22Rv1 (cell line): ENCODE results near the gene CD99.

Source experiments
- H3K27ac ChIP-seq: fragments of 450-650 bp; 2 replicates; pipeline ENCODE4 v1.5.1; 2017
- CTCF ChIP-seq: fragments of 450-650 bp; IDR thresholded peaks from 2 replicates; pipeline ENCODE4 v1.5.1; 2017; ENCODE audit warnings: mild to moderate bottlenecking
- ZFX ChIP-seq: fragments of 450-650 bp; IDR thresholded peaks from 2 replicates; pipeline ENCODE4 v1.6.1; 2017; ENCODE audit warnings: antibody characterized with exemption, borderline replicate concordance

Gene CD99

GRCh38 chrX:2684256-2684655, 6.8 kb upstream of the CD99 start:
- H3K27ac ChIP-seq: no peak overlapping the region
- TF ChIP-seq CTCF (no peak), ZFX (no peak)

DNA sequence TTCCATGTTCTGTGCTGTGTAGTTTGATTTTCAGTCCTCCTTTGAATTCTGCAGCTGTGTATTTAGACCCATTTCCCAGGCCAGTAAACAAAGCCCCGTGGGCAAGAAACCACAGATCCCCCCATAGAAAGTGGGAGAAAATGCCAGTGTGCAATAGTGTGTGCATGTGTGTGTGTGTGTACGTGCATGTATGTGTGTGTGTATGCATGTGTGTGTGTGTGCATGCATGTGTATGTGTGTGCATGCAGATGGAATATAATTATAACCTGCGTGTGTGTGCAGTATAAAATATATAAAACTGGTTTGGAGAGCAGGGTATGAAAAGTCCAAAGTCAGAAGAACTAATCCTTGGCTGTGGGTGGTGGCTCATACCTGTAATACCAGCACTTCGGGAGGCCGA, 5.2 kb upstream of the CD99 start:
- H3K27ac ChIP-seq: no peak overlapping the region
- TF ChIP-seq ZFX (no peak), CTCF (no peak)

- H3K27ac ChIP-seq: no peak overlapping the region
- TF ChIP-seq CTCF: no peak
- TF ChIP-seq ZFX: no peak
Measured at GRCh38 chrX:2689773-2690666, 1.1 kb upstream of the CD99 start.

- TF ChIP-seq ZFX: no peak
- no peak for TF ChIP-seq CTCF
- no peak overlapping the region for H3K27ac ChIP-seq
Measured at GRCh38 chrX:2691543-2692220, 587 bp downstream of the CD99 start.

DNA sequence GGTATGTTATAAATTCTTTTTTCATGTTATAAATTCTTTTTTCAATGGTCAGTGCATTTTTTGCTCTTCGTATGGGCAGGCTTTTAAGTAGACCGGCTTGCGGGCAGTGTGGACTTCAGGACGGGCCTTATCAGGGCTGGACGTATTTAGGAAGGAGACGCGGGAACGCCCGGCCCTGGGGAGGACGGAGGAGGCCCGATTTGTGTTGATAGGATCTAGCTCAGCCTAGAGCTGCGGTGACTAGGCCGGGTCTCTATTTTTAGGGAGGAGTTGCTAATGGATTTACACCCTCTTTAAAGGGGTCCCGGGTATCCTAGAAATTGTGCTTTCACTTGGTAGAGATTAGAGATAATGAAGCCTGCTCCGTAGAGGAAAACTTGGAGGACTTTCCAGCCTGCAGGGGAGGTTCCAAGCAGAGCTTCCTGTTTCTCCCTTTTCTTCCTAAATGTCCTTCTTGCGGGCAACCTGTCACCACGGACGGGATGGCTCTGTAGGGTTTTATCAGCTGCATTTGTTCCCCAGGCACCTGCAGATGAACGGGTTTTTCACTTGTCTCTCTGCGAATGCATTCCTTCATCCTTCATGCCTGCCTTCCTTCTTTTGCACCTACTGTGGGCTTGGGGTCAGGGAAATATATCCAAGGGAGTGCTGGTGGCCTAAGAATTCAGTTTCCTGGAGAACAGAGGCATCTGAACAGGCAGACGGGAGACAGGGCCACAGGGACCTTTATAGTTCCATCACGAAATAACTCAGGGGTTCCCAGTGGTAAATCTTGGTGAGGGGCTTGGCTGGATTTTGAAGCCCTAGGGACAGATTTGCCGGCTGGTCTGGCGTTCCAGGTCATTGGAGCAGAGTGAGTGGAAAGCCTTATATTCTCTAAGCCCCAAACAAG, 1.4 kb downstream of the CD99 start:
- TF ChIP-seq CTCF (no peak), ZFX (no peak)
- H3K27ac ChIP-seq: no peak overlapping the region

DNA sequence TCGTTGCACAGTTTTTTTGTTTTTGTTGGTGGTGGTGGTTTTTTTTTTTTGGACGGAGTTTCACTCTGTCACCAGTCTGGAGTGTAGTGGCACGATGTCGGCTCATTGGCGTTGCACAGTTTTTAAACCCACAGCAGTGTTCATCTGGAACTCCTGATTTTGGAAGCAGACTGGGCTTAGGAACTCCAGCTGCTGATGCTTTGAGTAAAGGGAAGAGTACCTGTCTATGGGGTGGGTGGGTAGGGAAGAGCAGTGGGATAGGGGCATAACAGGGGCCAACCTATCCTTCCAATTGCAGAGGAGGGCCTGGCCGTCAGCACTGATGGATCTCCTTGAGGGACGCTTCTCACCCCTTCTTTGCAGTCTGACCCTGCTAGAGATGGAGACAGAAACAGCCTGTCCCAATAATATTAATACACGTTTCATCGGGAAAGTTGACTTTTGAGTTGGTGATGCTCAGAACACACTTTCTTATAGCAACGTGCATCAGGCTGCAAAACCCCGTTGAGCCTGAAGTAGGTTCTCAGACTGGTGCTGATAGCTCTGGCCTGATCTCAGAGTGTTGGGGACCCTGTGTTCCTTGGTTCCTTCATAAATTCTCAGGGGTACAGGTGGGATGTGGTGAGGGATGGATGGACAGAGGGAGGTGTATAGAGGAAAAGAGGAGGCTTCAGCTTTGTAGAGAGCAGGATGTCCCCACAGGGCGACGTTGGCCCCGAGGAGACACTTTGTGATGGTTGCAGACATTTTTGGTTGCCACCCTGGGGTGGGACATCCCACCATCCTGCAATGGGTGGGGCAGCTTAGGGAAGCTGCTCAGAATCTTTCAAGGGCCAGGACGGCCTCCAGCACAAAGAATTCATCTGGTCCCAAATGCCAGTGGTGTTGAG, 2.3 kb downstream of the CD99 start:
- H3K27ac ChIP-seq: no peak overlapping the region

More for the DNA sequence above, 2.3 kb downstream of the CD99 start:
- TF ChIP-seq CTCF: no peak
- no peak for TF ChIP-seq ZFX
